ENCODE data around the gene PHLDB1.

- TF ChIP-seq, protein P1, sequence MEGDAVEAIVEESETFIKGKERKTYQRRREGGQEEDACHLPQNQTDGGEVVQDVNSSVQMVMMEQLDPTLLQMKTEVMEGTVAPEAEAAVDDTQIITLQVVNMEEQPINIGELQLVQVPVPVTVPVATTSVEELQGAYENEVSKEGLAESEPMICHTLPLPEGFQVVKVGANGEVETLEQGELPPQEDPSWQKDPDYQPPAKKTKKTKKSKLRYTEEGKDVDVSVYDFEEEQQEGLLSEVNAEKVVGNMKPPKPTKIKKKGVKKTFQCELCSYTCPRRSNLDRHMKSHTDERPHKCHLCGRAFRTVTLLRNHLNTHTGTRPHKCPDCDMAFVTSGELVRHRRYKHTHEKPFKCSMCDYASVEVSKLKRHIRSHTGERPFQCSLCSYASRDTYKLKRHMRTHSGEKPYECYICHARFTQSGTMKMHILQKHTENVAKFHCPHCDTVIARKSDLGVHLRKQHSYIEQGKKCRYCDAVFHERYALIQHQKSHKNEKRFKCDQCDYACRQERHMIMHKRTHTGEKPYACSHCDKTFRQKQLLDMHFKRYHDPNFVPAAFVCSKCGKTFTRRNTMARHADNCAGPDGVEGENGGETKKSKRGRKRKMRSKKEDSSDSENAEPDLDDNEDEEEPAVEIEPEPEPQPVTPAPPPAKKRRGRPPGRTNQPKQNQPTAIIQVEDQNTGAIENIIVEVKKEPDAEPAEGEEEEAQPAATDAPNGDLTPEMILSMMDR (conservative IDR thresholded peaks at IDR 0.05; ENCODE audit: low read depth, low read length): no peak
- TF ChIP-seq EZH2 (IDR thresholded peaks at IDR 0.05; ENCODE audit: borderline replicate concordance, low read depth, low read length, poor library complexity, severe bottlenecking): no peak
Measured at GRCh38 chr11:118671254-118671653, 63.8 kb downstream of the PHLDB1 start.

Measured in A673 (cell line).